Thyroid gland (tissue), 4 donors: Measurements from ENCODE around the gene MDN1.
"Not testable (repeated sequence)": the region's sequence is repeated elsewhere in the genome, so short reads cannot be mapped to it uniquely, and the experiment has no call there.

Experiments used
- CTCF ChIP-seq, 6 experiments: fragments of 200-600 bp in 3 of 6; fragments of 450-650 bp in 3 of 6; sonication (generic) in 3 of 6; IDR thresholded peaks; one replicate each; pipeline ENCODE4 v1.5.1; 2016 to 2019; ENCODE audit warnings: antibody characterized with exemption in 6 of 6, mild to moderate bottlenecking in 2 of 6, inconsistent platforms in 1 of 6, moderate library complexity in 1 of 6
- POLR2A ChIP-seq, 2 donors: fragments of 450-650 bp; IDR thresholded peaks; one replicate each; pipeline ENCODE4 v1.6.1; 2017; ENCODE audit warnings: antibody characterized with exemption in 2 of 2, mild to moderate bottlenecking in 2 of 2, moderate library complexity in 1 of 2

GRCh38 chr6:89783293-89783692 is 36.3 kb downstream of the MDN1 start:
- not testable (repeated sequence) for TF ChIP-seq CTCF, POLR2A (IDR thresholded peaks at IDR 0.05)
